GM19395 (cell line): ENCODE measurements around the gene SIRT2.

Source experiments
- ATAC-seq: cut with Tn5 transposase; IDR thresholded peaks from one replicate; pipeline ENCODE4 v1.9.1; 2021; ENCODE audit warnings: mild to moderate bottlenecking, moderate library complexity; ENCODE audit not compliant: unreplicated experiment

SIRT2 gene

DNA sequence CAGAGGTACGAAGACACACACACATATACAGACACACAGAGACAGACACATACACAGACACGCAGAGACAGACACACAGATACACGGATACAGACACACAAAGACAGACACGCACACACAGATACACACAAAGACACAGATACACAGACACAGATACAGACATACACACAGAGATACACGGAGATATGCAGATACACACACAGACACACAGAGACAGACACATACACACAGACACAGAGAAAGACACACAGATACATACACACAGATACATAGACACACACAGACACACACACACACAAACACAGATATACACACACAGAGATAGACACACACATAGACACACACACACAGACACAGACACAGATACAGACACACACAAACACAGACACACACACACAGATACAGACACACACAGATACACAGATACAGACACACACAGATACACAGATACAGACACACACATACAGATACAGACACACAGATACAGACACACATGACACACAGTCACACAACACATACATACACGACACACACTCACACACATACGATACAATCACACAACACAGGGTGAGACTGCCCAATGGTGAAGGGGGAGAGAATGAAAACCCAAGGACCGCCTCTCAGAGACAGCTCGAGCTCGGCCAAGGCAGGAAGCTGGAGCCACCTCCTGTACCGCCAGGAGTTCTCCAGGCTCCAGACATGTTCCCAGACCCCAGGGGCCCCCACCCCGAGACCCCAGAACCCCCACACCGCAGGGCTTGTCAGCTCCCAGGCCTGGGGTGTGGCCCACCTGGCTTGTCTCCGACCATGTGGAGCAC is 21.4 kb upstream of the SIRT2 start:
- ATAC-seq = no peak

DNA sequence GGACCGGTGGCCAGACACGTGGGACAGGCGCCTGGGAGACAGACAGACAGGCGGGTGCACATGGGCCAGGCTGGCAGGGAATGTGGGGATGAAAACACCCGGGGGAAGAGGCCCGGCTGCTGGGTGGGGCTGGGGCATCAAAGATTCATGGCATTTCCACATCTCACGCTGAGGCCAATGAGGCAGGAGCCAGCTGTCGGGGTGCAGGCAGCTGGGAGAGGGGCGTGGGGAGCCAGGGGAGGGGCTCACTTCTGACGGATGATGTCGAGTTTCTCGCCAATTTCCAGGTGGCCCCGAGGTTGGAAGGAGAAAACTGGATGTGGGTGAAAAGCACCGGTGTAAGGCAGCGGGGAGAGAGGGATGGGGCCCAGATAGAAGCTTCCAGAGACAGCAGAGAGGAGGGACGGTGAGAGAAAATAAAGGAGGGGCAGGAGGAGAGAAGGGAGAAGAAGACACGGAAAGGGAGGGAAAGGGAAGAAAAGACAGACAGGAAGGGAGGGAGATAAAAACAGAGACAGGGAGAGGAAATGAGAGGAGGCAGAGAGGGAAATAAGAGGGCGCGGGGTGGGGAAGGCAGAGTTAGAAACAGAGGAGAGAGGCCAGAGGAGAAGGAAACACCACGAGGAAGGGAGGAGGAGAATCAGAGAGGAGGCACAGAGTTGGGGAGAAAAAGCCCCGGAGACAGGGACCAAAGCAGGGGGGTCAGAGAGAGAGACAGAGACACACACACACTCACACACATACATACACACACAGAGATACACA is 20.6 kb upstream of the SIRT2 start:
- ATAC-seq = no peak

DNA sequence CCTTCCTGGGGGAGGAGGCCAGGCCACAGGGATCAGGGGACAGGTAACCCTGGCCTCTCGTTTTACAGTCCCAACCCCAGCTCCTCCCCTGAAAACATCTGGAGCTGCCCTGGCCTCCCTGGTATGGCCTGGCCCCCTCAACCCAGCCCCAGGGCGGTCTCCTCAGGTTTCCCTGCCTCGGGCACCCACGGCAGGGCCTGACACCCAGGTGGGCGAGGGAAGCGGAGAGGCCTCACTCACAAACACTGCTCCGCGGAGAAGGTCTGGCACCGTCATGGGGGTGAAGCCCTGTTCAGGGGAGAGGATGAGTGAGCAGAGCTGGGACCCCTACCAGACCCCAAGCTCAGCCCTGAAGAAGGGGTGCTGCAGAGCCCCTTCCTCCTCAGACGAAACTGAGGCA is 19.1 kb upstream of the SIRT2 start:
- no peak for ATAC-seq

DNA sequence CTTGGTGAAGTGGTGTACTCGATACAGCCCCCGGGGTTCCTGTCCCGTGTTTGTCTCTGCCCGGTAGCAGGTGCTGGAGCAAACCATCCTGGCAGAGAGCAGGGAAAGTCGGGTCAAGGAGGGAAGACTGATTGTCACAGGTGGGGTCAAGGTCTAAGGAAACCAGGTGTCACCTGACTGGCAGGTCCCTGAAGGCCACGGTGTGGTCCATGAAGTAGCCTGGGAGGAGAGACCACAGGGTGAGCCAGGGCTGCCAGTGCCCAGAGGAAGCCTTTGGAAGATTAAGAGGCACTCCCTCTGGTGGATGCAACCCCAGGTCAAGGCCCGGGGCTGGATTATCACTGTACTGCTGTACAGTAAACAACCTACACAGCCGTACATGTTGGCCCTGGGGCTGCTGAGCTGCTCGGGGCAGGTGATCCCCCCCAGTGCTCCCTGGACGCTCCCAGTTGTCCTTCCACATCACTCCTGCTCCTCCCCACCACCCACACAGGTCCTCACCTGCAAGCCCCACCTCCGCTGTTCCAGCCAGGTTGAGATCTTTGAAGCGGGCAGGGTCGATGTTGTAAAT is 18.6 kb upstream of the SIRT2 start:
- ATAC-seq = no peak

GRCh38 chr19:38917516-38917915 is 18.1 kb upstream of the SIRT2 start:
- ATAC-seq = no peak

DNA sequence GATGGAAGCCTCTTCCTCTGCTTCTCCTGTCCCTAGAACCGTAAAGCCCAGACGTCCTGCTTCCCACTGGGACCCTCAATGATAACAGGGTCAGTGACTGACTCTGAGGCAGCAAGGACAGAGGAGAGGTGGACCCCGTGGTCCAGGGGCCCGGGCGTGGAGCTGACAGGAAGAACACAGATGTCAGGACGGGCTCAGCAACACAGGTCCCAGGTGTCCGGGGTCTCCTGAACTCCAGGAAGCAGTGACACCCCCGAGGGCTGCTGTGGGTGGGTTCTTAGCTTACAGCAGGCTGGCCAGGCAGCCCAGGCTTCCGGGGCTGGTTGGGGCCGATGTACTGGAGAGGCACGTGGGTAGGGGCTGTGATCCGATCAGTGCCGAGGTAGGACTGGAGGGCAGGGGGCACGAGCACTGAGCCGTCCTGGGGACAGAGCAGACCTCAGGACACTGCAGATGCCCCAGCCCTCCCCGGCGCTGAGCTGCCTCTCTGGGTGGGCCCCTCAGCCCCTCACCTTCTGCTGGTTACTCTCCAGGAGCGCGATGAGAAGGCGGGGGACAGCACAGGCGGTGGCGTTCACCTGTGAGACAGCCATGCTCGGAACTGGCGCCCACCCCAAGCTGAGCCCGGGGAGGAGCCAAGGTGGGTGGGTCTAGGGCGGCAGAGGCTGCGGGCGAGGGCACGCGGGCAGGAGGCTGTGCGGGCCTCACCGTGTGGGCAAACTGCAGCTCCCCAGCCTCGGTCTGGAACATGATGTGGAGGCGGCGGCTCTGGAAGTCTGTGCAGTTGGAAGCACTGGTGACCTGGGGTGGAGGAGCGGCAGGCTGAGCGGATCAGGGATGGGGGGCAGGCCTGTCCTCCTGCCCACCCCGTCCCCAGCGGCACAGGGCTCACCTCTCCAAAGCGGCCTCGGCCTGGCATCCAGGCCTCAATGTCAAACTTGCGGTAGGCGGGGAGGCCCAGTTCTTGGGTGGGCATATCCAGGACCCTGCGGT is 16.2 kb upstream of the SIRT2 start:
- ATAC-seq = no peak

DNA sequence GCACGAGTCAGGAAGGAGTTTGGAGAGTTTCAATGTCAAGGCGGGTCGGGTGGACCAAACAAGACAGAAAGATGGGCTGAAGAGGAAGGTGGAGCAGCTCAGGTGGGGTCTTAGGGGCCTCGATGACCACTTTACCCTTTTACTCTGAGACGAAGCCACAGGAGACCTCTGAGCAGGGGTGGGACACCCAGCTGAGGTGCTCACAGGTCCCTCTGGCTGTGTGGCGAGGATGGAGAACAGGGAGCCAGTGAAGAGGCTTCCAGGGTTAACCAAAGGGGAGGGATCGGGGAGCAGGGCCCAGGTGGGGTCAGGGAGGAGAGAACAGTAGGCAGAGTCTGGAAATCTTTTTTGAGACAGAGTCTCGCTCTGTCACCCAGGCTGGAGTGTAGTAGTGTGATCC is 14.5 kb upstream of the SIRT2 start:
- ATAC-seq = no peak

- no peak for ATAC-seq
Observed at GRCh38 chr19:38912600-38913514, 13.4 kb upstream of the SIRT2 start.

DNA sequence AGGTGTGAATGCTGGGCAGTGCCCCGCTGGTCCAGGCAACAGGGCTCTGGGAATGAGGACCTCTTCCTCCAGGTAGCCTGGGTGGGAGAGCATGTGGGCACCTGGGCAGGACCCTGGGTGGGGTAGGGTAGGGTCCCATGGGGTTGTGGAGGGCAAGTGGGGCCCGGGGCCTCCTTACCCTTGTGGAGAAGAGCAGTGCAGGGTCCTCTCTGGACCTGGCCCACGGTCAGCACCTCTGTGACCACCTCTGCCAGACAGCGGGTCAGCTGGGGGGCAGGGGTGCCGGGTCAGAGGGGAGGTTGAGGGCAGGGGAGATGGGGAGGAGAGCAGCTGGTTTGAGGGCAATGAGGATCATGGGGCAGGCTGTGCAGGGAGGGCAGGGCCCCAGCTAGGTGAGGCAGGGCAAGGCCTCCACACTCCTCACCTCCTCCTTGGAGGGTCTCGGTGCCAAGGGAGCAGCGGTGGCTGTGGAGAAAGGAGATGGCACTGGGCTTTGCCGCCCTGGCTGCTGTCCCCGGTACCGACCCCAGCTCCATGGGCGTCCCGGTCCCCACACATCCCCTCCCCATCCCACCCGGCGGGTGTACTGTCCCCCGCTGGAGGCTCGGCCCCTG is 12.1 kb upstream of the SIRT2 start:
- no peak for ATAC-seq

GRCh38 chr19:38910488-38910887 is 11.1 kb upstream of the SIRT2 start:
- no peak for ATAC-seq

DNA sequence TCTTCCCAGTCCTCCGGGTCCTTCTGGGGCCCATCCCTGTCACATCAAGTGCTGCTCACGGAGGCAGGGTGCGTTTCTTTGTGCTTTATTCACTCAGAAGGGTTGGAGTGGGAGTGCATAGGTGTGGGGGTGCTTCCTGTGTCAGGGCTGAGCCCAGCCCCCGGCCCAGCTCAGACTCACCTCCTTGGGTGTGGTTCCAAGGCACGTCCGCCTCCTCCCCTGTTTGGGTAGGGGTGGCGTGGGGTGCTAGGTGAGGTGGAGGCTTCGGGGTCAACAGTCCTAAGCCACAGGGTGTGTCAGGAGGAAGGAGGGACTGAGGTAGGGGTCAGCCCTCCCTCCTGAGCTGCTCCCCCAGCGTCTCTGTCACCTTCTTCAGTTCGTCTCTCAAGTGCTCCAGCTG is 9.5 kb upstream of the SIRT2 start:
- no peak for ATAC-seq

DNA sequence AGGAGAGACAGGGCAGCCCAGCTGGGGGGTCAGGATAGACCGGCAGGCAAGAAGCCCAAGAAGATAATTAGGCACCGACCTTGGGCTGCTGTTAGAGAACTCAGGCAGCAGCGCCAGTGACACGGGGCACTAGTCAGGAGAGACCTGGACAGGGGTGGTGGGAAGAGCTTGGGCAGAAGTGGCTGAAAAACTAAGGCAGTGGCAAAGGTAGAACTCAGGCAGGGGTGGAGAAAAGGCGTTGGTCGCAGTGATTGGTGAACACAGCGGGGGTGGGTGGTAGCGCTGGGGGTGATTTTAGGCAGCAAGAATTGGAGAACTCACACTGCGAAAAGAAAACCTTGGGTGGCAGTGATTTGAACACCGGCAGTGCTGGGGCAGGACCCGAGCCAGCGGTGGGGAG is 8.3 kb upstream of the SIRT2 start:
- no peak for ATAC-seq

DNA sequence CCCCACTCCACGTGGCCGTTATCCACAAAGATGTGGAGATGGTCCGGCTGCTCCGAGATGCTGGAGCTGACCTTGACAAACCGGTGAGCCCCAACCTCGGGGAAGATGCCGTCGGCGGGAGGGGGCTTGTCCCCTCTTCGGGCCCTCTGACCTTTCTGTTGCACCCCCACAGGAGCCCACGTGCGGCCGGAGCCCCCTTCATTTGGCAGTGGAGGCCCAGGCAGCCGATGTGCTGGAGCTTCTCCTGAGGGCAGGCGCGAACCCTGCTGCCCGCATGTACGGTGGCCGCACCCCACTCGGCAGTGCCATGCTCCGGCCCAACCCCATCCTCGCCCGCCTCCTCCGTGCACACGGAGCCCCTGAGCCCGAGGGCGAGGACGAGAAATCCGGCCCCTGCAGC is 7.8 kb upstream of the SIRT2 start:
- no peak for ATAC-seq

DNA sequence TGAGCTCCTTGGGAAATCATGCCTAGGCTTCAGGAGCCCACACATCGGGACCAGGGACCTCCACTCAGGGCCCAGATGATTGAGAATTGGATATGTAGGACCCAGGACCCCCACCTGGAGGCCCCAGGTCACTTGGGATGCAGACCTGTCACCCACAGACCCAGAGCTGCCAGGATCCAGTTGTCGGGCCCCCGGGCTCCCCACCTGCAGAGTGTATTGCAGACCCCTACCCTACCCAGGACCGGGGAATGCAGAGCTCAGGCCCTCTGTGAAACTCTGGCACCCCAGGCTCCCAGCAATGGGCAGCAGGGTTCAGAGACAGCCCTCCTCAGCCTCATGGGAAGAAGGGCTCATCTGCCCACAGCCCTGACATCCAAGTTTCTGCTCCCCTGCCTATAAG is 6.2 kb upstream of the SIRT2 start:
- no peak for ATAC-seq

DNA sequence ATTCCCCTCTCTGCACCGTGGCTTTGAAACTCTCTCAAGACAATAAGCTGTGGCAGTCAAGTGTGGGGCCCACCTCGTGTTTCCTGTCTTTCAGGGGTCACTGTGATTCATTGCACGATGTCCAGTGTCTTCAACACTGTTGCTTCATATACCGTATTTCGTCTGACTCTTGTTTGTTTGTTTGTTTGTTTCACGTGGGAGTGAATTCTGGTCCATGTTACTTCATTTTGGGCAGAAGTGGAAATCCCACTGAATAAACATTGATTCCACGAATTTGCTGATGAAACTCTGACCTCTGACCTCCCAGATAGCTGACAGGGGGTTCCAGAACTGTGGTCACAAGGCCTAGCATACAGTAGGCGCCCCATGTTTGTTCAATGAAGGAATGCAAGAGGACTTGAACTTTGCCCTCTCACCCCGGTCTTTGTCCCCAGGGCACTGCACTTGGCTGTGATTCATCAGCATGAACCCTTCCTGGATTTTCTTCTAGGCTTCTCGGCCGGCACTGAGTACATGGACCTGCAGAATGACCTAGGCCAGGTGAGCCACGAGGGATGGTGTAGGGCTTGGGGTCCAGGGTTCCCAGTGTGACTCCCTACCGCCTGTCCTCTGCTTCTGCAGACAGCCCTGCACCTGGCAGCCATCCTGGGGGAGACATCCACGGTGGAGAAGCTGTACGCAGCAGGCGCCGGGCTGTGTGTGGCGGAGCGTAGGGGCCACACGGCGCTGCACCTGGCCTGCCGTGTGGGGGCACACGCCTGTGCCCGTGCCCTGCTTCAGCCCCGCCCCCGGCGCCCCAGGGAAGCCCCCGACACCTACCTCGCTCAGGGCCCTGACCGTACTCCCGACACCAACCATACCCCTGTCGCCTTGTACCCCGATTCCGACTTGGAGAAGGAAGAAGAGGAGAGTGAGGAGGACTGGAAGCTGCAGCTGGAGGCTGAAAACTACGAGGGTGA is 5.4 kb upstream of the SIRT2 start:
- no peak for ATAC-seq

DNA sequence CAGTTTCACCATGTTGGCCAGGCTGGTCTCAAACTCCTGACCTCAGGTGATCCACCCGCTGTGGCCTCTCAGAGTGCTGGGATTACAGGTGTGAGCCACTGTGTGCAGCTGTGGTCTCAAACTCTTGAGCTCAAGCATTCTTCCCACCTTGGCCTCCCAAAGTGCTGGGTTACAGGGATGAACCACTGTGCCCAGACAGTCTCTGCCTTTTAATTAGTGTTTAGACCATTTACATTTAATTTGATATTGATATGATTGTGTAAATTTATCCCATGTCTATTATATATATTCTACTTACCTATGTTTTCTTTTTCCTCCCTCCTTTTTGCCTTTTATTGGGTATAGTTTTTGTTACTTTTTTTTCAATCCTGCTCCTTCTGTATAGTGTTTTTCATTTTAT is 2.3 kb upstream of the SIRT2 start:
- no peak for ATAC-seq

DNA sequence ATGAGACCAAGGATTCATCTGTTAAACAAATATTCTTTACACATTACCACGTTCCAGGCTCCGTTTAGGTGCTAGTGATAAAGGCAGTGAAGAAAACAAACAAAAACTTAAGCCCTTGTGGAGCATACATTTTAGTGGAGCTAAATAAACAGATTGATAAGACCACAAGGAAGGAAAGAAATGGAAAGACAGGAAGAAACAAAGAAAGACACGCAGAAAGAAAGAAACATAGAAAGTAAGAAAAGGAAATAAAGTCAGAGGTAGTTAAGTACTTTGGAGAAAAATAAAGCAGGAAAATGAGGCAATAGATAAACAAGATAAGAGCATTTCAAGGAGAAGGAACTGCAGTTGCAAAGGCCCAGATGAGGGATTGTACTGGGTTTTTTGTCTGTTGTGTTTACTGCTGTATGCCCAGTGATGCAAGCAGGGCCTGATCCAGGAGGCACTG is 1.3 kb upstream of the SIRT2 start:
- ATAC-seq = no peak

GRCh38 chr19:38900202-38900629 is 798 bp upstream of the SIRT2 start:
- ATAC-seq = no peak
